ENCODE data around the gene MDH1.
"Not testable (repeated sequence)": the region's sequence is repeated elsewhere in the genome, so short reads cannot be mapped to it uniquely, and the experiment has no call there.

Gene MDH1

DNA sequence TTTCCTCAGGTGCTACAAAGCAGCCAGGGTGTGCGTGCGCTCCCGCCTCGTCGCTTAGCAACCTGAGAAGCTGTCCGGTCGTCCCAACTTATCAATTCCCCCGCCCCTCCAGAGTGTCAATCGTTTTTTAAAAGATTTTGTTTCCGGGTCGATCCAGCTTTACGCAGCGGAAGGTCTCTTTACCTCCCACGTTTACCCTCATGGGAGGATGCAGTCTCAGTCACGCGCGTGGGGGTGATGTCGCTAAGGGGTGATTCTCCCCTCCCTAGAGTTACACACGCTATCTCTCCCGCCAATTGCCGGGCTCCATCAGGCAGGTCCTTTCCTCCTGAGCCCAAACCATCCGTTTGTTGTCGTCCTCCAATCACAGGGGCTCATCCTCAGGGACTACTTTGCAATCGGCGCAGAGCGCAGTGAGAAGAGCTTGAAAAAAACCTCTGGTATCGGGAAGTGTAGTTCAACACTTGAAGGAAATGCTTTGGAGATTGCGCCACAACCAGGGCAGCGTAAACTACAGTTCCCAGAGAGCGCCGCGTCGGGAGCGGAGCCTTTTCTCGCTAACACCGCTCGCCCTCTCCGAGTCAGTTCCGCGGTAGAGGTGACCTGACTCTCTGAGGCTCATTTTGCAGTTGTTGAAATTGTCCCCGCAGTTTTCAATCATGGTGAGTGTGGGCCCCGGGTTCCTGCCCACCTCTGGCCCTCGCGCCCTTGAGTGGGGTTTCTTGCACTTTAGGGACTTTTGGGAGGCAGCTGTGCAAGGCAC, at the start of gene MDH1, which contains the start of gene WDPCP:
MDH1 (plus strand) TSS at position 579 of the 763 bp plus-strand sequence; CDS start at position 660, 81 bp downstream.
WDPCP (minus strand) TSS at position 93 of the 763 bp plus-strand sequence. CDS start 206 bp downstream, outside the sequence.
- DNase-seq = peak; percentile 95

DNA sequence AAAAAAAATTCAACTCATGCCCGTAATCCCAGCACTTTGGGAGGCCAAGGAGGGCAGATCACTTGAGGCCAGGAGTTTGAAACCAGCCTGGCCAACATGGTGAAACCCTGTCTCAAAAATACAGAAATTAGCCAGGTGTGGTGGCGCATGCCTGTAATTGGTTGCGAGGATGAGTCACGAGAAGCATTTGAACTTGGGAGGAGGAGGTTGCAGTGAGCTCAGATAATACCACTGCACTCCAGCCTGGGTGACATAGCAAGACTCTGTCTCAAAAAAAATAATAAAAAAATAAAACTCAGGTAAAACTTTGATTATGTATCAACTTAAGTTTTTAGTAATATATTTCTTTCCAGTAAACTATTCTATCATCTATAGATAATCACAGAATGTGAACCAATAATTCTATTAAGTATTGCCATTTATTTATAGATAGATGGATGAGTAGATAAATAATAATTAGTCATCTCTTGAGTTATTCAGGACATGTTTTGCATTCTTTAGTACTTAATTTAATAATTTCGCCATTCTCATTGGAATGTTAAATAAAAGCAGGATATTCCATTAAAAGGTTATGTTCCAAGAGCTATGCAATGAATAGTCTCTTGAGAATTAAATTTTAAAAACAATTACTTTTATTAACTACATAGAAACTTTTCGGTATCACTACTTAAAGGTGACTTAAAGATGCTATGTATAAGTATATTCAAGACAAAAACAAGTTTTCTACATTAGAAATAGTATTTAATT, 49.2 kb upstream of the MDH1 start:
- no peak for DNase-seq

DNA sequence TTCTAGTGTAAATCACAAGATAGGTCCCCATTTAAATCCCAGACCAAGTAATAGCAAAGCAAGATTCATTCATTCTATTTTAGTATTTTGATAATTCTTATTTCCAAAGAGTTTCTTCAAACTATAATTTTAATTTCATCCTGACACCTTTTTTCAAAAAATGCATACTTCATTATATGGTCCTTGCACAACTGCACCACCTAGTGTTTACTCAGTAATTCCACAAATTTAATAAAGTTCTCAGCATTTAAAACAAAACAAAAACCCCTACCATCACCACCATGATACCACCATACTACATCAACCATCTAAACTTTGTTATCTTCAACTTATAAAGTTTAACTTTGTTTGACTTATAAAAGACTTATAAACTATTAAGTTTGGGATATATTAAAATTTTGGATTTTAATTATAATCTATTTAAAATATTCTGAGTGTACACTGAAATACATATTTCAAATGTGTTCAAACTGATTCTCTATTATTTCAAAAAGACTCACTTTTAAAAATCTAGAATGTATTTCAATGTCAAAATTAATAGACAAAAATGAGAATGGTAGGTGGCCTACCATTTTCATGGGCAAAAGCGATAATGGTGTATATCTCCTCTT, 44.6 kb upstream of the MDH1 start:
- DNase-seq = no peak

DNA sequence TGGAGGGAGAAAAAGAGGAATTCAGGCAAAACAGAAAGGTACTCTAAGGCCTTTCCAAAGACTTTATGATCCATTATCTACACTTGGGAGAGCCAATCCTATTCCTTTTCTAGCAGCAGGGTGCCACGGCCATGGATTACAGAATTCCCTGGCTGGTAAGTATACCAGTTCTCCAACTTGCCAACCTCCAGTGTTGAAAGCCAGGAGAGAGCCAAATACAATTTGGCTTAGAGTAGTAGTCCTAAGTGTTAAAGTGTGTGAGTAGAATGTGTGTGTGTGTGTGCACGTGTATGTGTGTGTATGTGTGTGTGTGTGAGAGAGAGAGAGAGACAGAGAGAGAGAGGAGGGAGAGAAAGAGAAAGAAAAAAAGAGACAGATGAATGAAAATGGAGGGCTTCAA, 43.7 kb upstream of the MDH1 start:
- no peak for DNase-seq

DNA sequence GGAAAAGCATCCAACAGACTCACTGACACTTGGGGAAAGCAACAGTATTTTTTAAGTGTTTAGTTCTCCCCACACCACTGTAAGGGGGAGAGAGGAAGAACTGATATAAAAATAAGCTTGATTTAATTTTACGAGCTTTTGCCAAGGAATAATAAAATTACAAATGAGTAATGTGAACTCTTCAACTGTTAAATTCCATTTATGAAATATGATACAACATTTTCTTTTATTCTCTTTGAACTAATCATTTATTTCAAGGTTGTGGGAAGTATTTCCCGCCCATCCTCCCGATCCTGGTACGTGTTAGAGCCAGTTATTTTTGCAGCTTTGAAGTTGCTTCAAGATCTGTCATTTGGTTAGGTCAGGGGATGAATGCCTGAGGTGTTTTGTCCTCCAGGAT, 35.7 kb upstream of the MDH1 start:
- no peak for DNase-seq

DNA sequence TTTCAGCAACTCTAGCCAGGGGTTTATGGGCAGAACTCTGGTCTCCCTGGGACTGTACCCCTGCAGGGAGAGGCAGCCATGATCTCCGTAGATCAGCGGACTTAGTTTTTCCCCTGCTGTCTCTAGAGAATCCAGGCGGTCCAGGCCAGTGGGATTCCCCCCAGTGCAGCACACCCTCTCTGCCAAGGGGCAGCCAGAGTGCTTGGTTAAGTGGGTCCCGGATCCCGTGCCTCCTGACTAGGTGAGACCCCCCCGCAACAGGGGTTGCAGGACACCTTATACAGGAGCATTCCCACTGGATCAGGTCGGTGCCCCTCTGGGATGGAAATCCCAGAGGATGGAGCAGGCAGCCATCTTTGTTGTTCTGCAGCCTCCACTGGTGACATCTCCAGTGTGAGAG, 33.5 kb upstream of the MDH1 start:
- DNase-seq = no peak

DNA sequence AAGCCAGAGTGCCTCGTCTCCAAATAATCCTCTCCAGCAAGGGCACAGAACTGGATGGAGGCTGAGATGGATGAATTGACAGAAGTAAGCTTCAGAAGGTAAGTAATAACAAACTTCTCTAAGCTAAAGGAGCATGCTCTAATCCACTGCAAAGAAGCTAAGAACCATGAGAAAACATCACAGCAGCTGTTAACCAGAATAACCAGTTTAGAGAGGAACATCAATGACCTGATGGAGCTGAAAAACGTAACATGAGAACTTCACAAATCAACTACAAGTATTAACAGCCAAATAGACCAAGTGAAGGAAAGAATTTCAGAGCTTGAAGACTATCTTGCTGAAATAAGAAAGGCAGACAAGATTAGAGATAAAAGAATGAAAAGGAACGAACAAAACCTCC, 32.8 kb upstream of the MDH1 start:
- DNase-seq = peak; percentile 10

DNA sequence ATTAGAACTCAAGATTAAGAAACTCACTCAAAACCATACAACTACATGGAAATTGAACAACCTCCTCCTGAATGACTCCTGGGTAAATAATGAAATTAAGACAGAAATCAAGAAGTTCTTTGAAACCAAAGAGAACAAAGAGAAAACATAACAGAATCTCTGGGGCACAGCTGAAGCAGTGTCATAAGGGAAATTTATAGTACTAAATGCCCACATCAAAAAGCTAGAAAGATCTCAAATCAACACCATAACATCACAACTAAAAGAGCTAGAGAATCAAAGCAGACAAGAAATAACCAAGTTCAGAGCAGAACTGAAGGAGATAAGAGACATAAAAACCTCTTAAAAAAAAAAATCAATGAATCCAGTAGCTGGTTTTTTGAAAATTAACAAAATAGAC, 30.9 kb upstream of the MDH1 start:
- DNase-seq = not testable (repeated sequence)

DNA sequence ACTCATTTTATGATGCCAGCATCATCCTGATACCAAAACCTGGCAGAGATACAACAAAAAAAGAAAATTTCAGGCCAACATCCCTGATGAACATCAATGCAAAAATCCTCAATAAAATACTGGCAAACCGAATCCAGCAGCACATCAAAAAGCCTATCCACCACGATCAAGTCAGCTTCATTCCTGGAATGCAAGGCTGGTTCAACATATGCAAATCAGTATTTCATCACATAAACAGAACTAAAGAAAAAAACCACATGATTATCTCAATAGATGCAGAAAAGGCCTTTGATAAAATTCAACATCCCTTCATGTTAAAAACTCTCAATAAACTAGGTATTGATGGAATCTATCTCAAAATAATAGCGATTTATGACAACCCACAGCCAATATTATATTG, 29.8 kb upstream of the MDH1 start:
- not testable (repeated sequence) for DNase-seq

DNA sequence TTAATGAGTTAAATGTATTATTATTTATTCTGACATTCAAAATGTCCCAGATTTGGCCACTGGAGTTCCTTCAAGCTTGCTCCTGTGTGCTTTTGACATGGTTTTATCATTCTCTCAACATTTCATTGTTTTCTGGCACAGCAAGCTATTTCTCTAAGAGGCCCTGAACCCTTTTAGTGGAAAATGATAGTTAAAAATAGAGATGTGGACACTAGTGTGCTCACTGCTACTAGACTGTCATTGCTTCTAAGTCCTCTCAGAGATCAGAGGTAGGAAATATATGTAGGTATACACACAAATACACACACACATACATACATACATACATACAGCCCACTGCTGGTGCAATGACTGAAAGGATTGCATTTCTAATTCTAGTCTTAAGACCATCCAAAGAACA, 26.0 kb upstream of the MDH1 start:
- DNase-seq = no peak

DNA sequence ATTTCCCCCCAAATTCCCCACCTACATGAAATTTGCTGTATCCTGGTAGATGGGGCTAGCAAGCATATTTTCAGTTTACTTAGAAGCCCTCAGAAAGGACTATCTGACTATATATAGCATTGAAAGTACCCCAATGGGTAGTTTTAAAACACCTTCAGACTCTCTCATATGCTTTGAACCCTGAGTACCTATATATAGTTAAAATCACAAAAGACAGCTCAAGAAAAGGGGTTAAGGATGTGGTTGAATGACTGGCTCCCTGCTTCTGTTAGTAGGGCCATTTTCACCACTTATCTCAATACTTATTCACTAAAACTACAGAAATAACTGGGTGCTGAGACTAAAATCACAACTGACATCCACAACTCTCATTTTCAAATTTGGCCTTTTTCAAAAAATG, 19.0 kb upstream of the MDH1 start:
- no peak for DNase-seq

DNA sequence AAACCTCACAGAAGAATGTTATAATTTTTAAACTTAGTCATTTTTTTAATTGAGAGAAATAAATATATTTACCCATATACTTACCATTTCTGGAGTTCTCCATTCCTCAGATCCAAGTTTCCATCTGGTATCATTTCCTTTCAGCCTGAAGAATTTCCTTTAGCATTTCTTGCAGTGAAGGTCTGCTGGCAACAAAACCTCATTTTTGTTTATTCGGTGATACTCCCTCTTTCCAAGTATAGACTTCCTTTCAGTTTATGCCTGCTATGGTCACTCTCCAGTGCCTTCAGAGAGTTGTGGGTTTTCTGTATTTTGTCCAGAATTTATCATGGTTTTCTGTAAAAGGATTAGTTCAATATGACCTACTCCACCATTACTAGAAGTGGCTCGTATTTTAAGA, 17.5 kb upstream of the MDH1 start:
- no peak for DNase-seq

DNA sequence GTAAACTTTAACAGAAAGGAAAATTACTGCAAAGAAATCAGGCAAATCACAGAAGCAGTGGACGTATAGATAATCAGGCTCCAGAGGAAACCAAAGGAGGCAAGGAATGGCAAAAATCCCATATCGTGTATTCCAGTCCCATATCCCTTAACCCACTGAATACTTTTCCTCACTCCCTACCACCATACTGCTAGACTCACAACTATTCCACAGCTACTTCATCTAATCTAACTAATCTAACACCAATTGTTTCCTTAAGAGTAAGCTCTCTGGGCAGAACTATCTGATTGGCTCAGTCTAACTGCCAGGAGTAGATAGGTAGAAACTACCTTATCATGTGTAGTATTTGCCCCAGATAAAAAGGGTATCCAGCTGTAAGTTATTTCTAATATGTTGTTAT, 16.8 kb upstream of the MDH1 start:
- no peak for DNase-seq

DNA sequence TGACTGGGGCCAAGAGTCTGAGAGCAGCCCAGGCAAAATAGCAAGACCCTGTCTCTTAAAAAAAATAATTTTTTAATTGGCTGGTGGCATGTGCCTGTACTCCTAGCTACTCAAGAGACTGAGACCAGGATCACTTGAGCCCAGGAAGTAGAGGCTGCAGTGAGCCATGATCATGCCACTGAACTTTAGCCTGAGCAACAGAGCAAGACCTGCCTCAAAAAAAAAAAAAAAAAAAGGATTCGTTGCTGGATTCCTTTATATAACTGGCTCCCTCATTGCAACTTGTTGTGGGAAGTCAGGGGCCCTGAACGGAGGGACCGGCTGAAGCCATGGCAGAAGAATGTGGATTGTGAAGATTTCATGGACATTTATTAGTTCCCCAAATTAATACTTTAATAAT, 15.7 kb upstream of the MDH1 start:
- not testable (repeated sequence) for DNase-seq

DNA sequence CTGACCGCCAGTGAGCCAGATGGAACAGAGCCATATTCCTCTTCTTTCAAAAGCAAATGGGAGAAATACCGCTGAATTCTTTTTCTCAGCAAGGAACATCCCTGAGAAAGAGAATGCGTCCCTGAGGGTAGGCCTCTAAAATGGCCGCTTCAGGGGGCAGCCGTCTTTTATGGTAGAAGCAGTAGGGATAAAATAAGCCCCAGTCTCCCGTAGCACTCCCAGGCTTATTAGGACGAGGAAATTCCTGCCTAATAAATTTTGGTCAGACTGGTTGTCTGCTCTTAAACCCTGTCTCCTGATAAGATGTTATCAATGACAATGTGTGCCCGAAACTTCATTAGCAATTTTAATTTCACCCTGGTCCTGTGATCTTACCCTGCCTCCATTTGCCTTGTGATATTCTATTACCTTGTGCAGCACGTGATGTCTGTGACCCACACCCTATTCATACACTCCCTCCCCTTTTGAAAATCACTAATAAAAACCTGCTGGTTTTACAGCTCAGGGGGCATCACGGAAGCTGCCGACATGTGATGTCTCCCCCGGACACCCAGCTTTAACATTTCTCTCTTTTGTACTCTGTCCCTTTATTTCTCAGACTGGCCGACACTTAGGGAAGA, 14.9 kb upstream of the MDH1 start:
- DNase-seq = not testable (repeated sequence)

DNA sequence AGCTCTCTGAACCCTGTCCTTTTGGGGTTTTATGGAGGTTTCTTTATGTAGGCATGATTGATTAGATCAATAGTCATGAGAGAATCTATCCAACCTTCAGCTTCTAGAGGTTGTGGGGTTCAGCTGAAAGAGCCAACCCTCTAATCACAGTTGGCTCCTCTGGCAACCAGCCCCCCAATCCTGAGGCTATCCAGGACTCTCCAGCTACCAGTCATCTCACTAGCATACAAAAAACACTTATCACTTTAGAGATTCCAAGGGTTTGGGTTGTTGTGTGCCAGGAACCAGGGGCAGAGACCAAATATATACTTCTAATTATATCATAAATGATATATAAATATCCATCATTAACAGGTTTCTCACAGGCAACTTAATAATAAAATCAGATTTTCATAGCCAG, 12.2 kb upstream of the MDH1 start:
- DNase-seq = no peak

DNA sequence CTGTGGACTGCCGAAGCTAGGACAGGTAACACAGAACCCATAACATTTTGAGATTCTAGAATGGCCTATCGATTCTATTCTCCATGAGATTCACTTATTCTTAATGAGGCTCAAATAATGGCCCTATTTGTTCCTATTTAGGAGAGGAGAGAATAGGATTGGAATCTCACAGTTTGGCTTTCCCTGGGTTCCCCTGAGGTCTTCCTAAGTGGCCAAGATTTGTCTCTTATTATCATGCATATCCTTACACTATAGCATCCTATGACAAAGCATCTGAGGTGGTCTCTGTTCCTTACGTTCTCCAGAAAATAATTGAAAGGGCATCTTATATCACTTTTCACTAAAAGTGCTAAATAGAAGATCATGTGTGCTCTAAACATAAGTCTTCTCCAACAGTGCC, 10.0 kb upstream of the MDH1 start:
- no peak for DNase-seq

DNA sequence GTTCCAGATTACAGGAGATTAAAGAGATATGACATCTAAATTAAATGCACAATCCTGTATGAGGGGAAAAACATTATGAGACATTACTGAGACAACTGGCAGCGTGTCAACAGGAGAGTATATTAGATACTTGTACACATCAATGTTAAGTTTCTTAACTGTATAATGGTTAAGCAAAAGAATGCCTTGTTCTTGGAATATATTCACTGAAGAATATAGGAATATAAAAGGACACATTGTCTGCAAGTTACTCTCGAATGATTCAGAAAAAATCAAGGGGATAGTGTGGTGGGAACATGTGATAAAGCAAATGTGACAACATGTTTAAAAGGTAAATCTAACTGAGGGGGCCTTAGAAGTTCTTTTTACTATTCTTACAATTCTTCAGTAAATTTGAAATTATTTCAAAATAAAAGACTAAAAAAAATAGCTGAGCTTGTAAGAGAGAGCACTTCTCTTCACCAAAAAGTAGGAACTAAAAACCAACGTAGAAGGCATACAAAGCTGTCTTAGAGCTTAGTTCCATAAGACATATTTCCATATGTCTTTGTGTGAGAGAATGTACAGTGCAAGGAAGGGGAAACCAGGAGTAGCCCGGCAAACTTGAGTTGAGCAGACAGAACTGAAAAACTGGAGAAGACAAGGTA, 8.0 kb upstream of the MDH1 start:
- DNase-seq = no peak

DNA sequence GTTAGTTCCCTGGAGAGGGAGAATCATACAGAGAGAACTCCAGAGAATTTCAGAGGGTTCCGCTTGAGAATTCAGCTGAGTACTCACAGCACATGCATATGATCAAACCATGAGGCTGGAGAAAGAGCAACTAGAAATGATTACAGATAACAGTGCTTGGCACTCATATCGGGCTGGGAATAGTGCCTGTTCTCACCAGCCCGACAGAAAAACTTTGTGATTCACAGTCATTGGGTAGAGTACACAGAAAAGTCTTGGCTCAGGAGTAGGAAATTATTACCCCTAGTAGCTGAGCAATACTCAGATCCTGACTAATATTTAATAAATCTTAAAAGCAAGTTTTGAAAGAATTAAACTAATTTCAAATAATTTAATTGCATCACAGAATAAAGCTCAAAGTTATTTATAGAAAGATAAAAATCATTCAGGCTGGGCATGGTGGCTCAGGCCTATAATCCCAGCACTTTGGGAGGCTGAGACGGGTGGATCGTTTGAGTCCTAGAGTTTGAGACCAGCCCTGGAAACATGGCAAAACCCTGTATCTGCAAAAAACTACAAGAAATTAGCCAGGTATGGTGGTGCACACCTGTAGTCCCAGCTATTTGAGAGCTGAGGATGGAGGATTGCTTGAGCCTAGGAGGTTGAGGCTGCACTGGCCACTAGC, 7.3 kb upstream of the MDH1 start:
- DNase-seq = no peak

DNA sequence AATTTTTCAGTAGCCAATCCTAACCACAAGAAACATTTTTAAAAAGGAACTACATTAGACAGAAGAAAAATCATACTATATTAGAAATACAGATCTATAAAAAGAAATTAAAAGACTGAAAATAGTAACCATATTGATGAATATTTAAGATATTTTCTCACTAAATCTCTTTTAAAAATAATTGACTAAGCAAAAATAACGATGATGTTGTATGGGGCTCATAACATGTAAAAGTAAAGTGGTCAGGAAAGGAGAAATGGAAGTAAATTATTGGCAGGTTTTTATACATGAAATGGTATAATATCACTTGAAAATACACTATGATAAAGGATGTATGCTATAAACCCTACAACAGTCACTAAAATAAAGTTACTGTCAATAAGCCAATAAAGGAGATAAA, 5.9 kb upstream of the MDH1 start:
- no peak for DNase-seq

DNA sequence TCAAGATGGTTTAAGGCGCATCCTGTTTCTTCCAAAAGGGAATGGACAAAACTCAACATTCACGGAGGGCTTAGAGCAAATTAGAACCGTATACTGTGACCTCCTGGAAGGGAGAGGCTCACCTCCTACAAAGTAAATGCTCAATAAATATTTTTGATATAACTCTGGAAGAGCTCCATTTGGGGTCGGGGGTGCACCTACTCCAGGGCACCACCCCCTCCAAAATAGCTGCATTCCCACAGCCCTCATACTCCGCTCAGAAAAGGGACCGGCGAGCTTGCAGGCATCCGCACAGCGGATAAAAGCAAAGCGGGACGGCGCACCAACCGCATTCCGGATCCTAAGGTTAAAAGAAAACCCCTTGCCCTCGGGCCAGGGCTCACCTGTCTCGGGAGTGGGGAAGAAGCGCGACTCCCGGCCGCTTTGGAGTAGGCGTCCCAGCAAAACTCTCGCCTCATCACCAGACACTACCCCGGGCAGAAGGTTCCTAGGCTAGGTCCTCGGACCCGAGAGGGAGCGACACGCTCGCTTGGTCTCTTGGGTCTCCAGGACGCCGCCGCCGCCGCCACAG, 864 bp upstream of the MDH1 start:
- no peak for DNase-seq
